ENCODE measurements around the gene ILKAP.

GRCh38 chr2:238165288-238165921 is 38.1 kb downstream of the ILKAP start:
- TF ChIP-seq, protein P1, sequence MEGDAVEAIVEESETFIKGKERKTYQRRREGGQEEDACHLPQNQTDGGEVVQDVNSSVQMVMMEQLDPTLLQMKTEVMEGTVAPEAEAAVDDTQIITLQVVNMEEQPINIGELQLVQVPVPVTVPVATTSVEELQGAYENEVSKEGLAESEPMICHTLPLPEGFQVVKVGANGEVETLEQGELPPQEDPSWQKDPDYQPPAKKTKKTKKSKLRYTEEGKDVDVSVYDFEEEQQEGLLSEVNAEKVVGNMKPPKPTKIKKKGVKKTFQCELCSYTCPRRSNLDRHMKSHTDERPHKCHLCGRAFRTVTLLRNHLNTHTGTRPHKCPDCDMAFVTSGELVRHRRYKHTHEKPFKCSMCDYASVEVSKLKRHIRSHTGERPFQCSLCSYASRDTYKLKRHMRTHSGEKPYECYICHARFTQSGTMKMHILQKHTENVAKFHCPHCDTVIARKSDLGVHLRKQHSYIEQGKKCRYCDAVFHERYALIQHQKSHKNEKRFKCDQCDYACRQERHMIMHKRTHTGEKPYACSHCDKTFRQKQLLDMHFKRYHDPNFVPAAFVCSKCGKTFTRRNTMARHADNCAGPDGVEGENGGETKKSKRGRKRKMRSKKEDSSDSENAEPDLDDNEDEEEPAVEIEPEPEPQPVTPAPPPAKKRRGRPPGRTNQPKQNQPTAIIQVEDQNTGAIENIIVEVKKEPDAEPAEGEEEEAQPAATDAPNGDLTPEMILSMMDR (IDR thresholded peaks at IDR 0.05), result no peak
- no peak for TF ChIP-seq POLR2A (IDR thresholded peaks at IDR 0.05)
